Measurements from ENCODE around the gene SF3B4. TPM values are rescaled to one million over a fixed set of nuclear protein-coding genes. Genes with fewer than 3 reads are reported as not detected.

The SF3B4 gene
- total and polyA plus RNA-seq, 2 of the 13 experiments (the other 11 are each of a cell fraction or from before 2014, with no cell fraction given), result 13.8 to 14.8 TPM

DNA sequence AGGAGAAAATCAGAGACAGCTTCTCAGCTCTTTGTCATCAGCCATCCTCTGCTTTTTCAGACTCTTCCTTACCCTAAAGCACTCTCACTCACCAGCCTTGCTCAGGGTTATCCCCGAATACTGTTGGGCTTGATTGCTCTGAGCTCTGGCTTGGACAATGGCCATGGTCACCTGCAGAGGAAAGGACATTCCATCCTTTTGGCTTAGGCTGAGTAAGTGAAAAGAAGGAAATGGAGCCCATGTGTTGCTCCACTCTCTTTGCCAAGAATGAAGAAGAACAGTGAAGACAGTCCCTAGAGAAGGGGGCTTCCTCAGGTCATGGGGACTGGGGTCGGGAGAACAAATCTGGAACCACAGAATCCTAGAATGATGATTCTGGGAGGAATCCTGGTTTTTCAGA is 6.8 kb upstream of the SF3B4 start:
- intact Hi-C loops (cut with micrococcal nuclease; ENCODE audit: unreplicated experiment) (no loop called here), in situ Hi-C loops (cut with HindIII; ENCODE audit: extremely low pct_ligation_motif_present, low pct_unique_long_range_greater_than_20kb) (no loop called here)
- Histone ChIP-seq H3K9ac (ENCODE audit: insufficient read depth, low read depth, low read length) (no peak overlapping the region), H3K79me2 (ENCODE audit: insufficient read depth, low read length) (no peaks in the 10 kb centered on the region), H3K36me3 (replicated peaks in 1 of 2; ENCODE audit: control insufficient read depth in 1 of 2, insufficient read depth in 2 of 2, low read length in 2 of 2) (no peaks in the 10 kb centered on the region), H3K4me1 (ENCODE audit: insufficient read depth, low read length) (peaks cover 41% of the 10 kb centered on the region), H3K4me2 (ENCODE audit: low read depth, low read length) (no peak overlapping the region), H3K27me3 (ENCODE audit: control insufficient read depth in 1 of 2, insufficient read depth in 2 of 2, low read length in 2 of 2) (no peaks in the 10 kb centered on the region), H3K4me3 (replicated peaks in 1 of 3; ENCODE audit: insufficient read depth in 1 of 3, low read depth in 2 of 3, low read length in 3 of 3) (no peak overlapping the region), H3K27ac (ENCODE audit: extremely low read length, insufficient read depth, low read length) (no peak overlapping the region), H4K20me1 (ENCODE audit: insufficient read depth, low read length) (no peaks in the 10 kb centered on the region), H3K9me3 (ENCODE audit: low read length) (no peaks in the 10 kb centered on the region), H2AFZ (ENCODE audit: low read length) (no peak overlapping the region)
- CTCF ChIA-PET (ENCODE audit: low intra/inter-chr PET ratio, low total read pairs), result no interaction called here
- DNase-seq (ENCODE audit: low spot score) (no peak), ATAC-seq (no peak), FAIRE-seq (no peak)
- POLR2A ChIA-PET, result no interaction called here
- no TSS peak for BruUV-seq (replicated peaks)
- 68% methylated on average over 2 of the region's 2 CpGs for WGBS (ENCODE audit: low lambda C conversion rate)
- no peak for TF ChIP-seq FOXA3 (CRISPR knock-in tag; IDR thresholded peaks at IDR 0.05)
- TF ChIP-seq, protein P1, sequence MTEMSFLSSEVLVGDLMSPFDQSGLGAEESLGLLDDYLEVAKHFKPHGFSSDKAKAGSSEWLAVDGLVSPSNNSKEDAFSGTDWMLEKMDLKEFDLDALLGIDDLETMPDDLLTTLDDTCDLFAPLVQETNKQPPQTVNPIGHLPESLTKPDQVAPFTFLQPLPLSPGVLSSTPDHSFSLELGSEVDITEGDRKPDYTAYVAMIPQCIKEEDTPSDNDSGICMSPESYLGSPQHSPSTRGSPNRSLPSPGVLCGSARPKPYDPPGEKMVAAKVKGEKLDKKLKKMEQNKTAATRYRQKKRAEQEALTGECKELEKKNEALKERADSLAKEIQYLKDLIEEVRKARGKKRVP (CRISPR knock-in tag; IDR thresholded peaks at IDR 0.05), result no peak
- no peak for TF ChIP-seq ZZZ3 (CRISPR knock-in tag; IDR thresholded peaks at IDR 0.05; ENCODE audit: borderline replicate concordance)
- TF ChIP-seq, protein P2, sequence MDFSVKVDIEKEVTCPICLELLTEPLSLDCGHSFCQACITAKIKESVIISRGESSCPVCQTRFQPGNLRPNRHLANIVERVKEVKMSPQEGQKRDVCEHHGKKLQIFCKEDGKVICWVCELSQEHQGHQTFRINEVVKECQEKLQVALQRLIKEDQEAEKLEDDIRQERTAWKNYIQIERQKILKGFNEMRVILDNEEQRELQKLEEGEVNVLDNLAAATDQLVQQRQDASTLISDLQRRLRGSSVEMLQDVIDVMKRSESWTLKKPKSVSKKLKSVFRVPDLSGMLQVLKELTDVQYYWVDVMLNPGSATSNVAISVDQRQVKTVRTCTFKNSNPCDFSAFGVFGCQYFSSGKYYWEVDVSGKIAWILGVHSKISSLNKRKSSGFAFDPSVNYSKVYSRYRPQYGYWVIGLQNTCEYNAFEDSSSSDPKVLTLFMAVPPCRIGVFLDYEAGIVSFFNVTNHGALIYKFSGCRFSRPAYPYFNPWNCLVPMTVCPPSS (IDR thresholded peaks at IDR 0.05), result no peak
- TF ChIP-seq, protein P3, sequence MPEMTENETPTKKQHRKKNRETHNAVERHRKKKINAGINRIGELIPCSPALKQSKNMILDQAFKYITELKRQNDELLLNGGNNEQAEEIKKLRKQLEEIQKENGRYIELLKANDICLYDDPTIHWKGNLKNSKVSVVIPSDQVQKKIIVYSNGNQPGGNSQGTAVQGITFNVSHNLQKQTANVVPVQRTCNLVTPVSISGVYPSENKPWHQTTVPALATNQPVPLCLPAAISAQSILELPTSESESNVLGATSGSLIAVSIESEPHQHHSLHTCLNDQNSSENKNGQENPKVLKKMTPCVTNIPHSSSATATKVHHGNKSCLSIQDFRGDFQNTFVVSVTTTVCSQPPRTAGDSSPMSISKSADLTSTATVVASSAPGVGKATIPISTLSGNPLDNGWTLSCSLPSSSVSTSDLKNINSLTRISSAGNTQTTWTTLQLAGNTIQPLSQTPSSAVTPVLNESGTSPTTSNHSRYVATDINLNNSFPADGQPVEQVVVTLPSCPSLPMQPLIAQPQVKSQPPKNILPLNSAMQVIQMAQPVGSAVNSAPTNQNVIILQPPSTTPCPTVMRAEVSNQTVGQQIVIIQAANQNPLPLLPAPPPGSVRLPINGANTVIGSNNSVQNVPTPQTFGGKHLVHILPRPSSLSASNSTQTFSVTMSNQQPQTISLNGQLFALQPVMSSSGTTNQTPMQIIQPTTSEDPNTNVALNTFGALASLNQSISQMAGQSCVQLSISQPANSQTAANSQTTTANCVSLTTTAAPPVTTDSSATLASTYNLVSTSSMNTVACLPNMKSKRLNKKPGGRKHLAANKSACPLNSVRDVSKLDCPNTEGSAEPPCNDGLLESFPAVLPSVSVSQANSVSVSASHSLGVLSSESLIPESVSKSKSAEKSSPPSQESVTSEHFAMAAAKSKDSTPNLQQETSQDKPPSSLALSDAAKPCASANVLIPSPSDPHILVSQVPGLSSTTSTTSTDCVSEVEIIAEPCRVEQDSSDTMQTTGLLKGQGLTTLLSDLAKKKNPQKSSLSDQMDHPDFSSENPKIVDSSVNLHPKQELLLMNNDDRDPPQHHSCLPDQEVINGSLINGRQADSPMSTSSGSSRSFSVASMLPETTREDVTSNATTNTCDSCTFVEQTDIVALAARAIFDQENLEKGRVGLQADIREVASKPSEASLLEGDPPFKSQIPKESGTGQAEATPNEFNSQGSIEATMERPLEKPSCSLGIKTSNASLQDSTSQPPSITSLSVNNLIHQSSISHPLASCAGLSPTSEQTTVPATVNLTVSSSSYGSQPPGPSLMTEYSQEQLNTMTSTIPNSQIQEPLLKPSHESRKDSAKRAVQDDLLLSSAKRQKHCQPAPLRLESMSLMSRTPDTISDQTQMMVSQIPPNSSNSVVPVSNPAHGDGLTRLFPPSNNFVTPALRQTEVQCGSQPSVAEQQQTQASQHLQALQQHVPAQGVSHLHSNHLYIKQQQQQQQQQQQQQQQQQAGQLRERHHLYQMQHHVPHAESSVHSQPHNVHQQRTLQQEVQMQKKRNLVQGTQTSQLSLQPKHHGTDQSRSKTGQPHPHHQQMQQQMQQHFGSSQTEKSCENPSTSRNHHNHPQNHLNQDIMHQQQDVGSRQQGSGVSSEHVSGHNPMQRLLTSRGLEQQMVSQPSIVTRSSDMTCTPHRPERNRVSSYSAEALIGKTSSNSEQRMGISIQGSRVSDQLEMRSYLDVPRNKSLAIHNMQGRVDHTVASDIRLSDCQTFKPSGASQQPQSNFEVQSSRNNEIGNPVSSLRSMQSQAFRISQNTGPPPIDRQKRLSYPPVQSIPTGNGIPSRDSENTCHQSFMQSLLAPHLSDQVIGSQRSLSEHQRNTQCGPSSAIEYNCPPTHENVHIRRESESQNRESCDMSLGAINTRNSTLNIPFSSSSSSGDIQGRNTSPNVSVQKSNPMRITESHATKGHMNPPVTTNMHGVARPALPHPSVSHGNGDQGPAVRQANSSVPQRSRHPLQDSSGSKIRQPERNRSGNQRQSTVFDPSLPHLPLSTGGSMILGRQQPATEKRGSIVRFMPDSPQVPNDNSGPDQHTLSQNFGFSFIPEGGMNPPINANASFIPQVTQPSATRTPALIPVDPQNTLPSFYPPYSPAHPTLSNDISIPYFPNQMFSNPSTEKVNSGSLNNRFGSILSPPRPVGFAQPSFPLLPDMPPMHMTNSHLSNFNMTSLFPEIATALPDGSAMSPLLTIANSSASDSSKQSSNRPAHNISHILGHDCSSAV (CRISPR knock-in tag; IDR thresholded peaks at IDR 0.05; ENCODE audit: borderline replicate concordance), result no peak
- TF ChIP-seq, protein P4, sequence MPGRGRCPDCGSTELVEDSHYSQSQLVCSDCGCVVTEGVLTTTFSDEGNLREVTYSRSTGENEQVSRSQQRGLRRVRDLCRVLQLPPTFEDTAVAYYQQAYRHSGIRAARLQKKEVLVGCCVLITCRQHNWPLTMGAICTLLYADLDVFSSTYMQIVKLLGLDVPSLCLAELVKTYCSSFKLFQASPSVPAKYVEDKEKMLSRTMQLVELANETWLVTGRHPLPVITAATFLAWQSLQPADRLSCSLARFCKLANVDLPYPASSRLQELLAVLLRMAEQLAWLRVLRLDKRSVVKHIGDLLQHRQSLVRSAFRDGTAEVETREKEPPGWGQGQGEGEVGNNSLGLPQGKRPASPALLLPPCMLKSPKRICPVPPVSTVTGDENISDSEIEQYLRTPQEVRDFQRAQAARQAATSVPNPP (CRISPR knock-in tag; IDR thresholded peaks at IDR 0.05), result no peak
- TF ChIP-seq ZNF496 (CRISPR knock-in tag; IDR thresholded peaks at IDR 0.05; ENCODE audit: insufficient replicate concordance), result no peak
- TF ChIP-seq, protein P5, sequence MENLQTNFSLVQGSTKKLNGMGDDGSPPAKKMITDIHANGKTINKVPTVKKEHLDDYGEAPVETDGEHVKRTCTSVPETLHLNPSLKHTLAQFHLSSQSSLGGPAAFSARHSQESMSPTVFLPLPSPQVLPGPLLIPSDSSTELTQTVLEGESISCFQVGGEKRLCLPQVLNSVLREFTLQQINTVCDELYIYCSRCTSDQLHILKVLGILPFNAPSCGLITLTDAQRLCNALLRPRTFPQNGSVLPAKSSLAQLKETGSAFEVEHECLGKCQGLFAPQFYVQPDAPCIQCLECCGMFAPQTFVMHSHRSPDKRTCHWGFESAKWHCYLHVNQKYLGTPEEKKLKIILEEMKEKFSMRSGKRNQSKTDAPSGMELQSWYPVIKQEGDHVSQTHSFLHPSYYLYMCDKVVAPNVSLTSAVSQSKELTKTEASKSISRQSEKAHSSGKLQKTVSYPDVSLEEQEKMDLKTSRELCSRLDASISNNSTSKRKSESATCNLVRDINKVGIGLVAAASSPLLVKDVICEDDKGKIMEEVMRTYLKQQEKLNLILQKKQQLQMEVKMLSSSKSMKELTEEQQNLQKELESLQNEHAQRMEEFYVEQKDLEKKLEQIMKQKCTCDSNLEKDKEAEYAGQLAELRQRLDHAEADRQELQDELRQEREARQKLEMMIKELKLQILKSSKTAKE (CRISPR knock-in tag; IDR thresholded peaks at IDR 0.05; ENCODE audit: borderline replicate concordance), result no peak
- TF ChIP-seq ZNF550 (CRISPR knock-in tag; IDR thresholded peaks at IDR 0.05; ENCODE audit: borderline replicate concordance), result no peak

Measured in HepG2 (cell line).